H9 (cell line): Measurements from ENCODE around the gene TTC17. TPM values are rescaled to one million over a fixed set of nuclear protein-coding genes. Genes with fewer than 3 reads are reported as not detected.

Experiments used
- DNase-seq: peaks from one replicate; pipeline ENCODE4 v3.0.0-alpha.2; 2017
- H2AFZ ChIP-seq: one replicate; pipeline ENCODE4 v1.6.1; 2013; ENCODE audit warnings: mild to moderate bottlenecking, low read length, control low read depth, moderate library complexity
- H2AK5ac ChIP-seq: 2 replicates; pipeline ENCODE4 v1.6.1; 2013; ENCODE audit warnings: low read length, control low read depth, mixed read lengths; ENCODE audit not compliant: insufficient read length
- H2BK120ac ChIP-seq: one replicate; pipeline ENCODE4 v1.6.1; 2013; ENCODE audit warnings: low read depth, mild to moderate bottlenecking, low read length, control low read depth, inconsistent platforms; ENCODE audit not compliant: poor library complexity, severe bottlenecking
- H2BK12ac ChIP-seq: 2 replicates; pipeline ENCODE4 v1.6.1; 2013; ENCODE audit warnings: low read length, control low read depth, mixed read lengths, low read depth; ENCODE audit not compliant: insufficient read length
- H2BK15ac ChIP-seq: 2 replicates; pipeline ENCODE4 v1.6.1; 2013; ENCODE audit warnings: low read depth, low read length, control low read depth
- H2BK20ac ChIP-seq: one replicate; pipeline ENCODE4 v1.6.1; 2013; ENCODE audit warnings: low read depth, mild to moderate bottlenecking, low read length, control low read depth, inconsistent platforms; ENCODE audit not compliant: poor library complexity, severe bottlenecking
- H2BK5ac ChIP-seq: 2 replicates; pipeline ENCODE4 v1.6.1; 2013; ENCODE audit warnings: low read length, control low read depth, mixed read lengths; ENCODE audit not compliant: insufficient read length
- H3K14ac ChIP-seq: 2 replicates; pipeline ENCODE4 v1.6.1; 2013; ENCODE audit warnings: low read length, control low read depth; ENCODE audit not compliant: insufficient read depth
- H3K18ac ChIP-seq: 2 replicates; pipeline ENCODE4 v1.6.1; 2013; ENCODE audit warnings: low read depth, mild to moderate bottlenecking, mixed read lengths, low read length, control low read depth; ENCODE audit not compliant: insufficient read length
- H3K23ac ChIP-seq: 2 replicates; pipeline ENCODE4 v1.6.1; 2013; ENCODE audit warnings: low read length, control low read depth, mixed read lengths, low read depth; ENCODE audit not compliant: insufficient read length
- H3K23me2 ChIP-seq: 2 replicates; pipeline ENCODE4 v1.6.1; 2013; ENCODE audit warnings: low read depth, mild to moderate bottlenecking, mixed read lengths, low read length, control low read depth; ENCODE audit not compliant: insufficient read length, poor library complexity, severe bottlenecking
- H3K27ac ChIP-seq: 2 replicates; pipeline ENCODE4 v1.5.1; 2013; ENCODE audit warnings: low read length, control low read depth, mixed read lengths, low read depth; ENCODE audit not compliant: insufficient read length
- H3K27me3 ChIP-seq: 2 replicates; pipeline ENCODE4 v1.6.1; 2013; ENCODE audit warnings: low read length, control low read depth, inconsistent platforms; ENCODE audit not compliant: insufficient read depth
- H3K4ac ChIP-seq: 2 replicates; pipeline ENCODE4 v1.6.1; 2013; ENCODE audit warnings: low read depth, mild to moderate bottlenecking, control low read depth, inconsistent platforms, low read length, moderate library complexity
- H3K4me1 ChIP-seq: 2 replicates; pipeline ENCODE4 v1.6.1; 2013; ENCODE audit warnings: low read length, control low read depth, inconsistent platforms; ENCODE audit not compliant: insufficient read depth
- H3K4me2 ChIP-seq: 2 replicates; pipeline ENCODE4 v1.6.1; 2013; ENCODE audit warnings: low read length, control low read depth, mixed read lengths; ENCODE audit not compliant: insufficient read length, insufficient read depth
- H3K56ac ChIP-seq: 2 replicates; pipeline ENCODE4 v1.6.1; 2013; ENCODE audit warnings: low read depth, mild to moderate bottlenecking, mixed read lengths, low read length, control low read depth; ENCODE audit not compliant: insufficient read length
- H3K79me1 ChIP-seq: 2 replicates; pipeline ENCODE4 v1.6.1; 2013; ENCODE audit warnings: low read depth, mild to moderate bottlenecking, moderate library complexity, low read length, control low read depth, inconsistent platforms; ENCODE audit not compliant: insufficient read depth, poor library complexity, severe bottlenecking
- H3K79me2 ChIP-seq: 2 replicates; pipeline ENCODE4 v1.6.1; 2013; ENCODE audit warnings: low read length, control low read depth, inconsistent platforms; ENCODE audit not compliant: insufficient read depth
- H3K9ac ChIP-seq: 2 replicates; pipeline ENCODE4 v1.6.1; 2013; ENCODE audit warnings: low read length, control low read depth, mixed read lengths; ENCODE audit not compliant: insufficient read length; ENCODE audit errors: extremely low read depth
- H3K9me3 ChIP-seq: one replicate; pipeline ENCODE4 v1.6.1; 2013; ENCODE audit warnings: low read depth, low read length, inconsistent platforms; ENCODE audit not compliant: control insufficient read depth
- H3T11ph ChIP-seq: one replicate; pipeline ENCODE4 v1.6.1; 2013; ENCODE audit warnings: mild to moderate bottlenecking, low read length, control low read depth, inconsistent platforms
- H4K20me1 ChIP-seq: one replicate; pipeline ENCODE4 v1.6.1; 2013; ENCODE audit not compliant: control insufficient read depth, insufficient read length, insufficient read depth
- H4K5ac ChIP-seq: 2 replicates; pipeline ENCODE4 v1.6.1; 2013; ENCODE audit warnings: low read depth, mild to moderate bottlenecking, mixed read lengths, low read length, control low read depth; ENCODE audit not compliant: insufficient read length
- H4K8ac ChIP-seq: replicated peaks from 2 replicates; pipeline ENCODE4 v1.6.1; 2013; ENCODE audit warnings: low read length, control low read depth, mixed read lengths, low read depth; ENCODE audit not compliant: insufficient read length
- H4K91ac ChIP-seq: 2 replicates; pipeline ENCODE4 v1.6.1; 2013; ENCODE audit warnings: low read depth, mild to moderate bottlenecking, moderate library complexity, mixed read lengths, low read length, control low read depth; ENCODE audit not compliant: insufficient read length
- H3K27ac Mint-ChIP-seq, 3 experiments: 2 replicates in 2 of 3; 3 replicates in 1 of 3; pipeline ENCODE4 v1.8.0; 2020 to 2021; ENCODE audit warnings: mixed read lengths in 3 of 3, mild to moderate bottlenecking in 1 of 3, moderate library complexity in 1 of 3
- H3K27me3 Mint-ChIP-seq: 2 replicates; pipeline ENCODE4 v1.8.0; 2021; ENCODE audit warnings: low read depth, mild to moderate bottlenecking, moderate library complexity, mixed read lengths
- H3K36me3 Mint-ChIP-seq, 3 experiments: 2 replicates in 2 of 3; 3 replicates in 1 of 3; pipeline ENCODE4 v1.8.0; 2020 to 2021; ENCODE audit warnings: low read depth in 3 of 3, mixed read lengths in 3 of 3; ENCODE audit not compliant: insufficient read depth in 1 of 3
- H3K4me1 Mint-ChIP-seq, 2 experiments: 2 replicates each; pipeline ENCODE4 v1.8.0; 2020; ENCODE audit warnings: mixed read lengths in 2 of 2
- H3K4me3 Mint-ChIP-seq, 2 experiments: 2 replicates in 1 of 2; 3 replicates in 1 of 2; pipeline ENCODE4 v1.8.0; 2020 to 2021; ENCODE audit warnings: mild to moderate bottlenecking in 2 of 2, mixed read lengths in 2 of 2, moderate library complexity in 1 of 2
- H3K9me3 Mint-ChIP-seq, 2 experiments: 2 replicates in 1 of 2; 3 replicates in 1 of 2; pipeline ENCODE4 v1.8.0; 2020; ENCODE audit warnings: mild to moderate bottlenecking in 2 of 2, mixed read lengths in 2 of 2, moderate library complexity in 1 of 2
- WGBS: extraction: QIAGEN DNeasy Blood & Tissue Kit; methylation state at CpG from one replicate; pipeline ENCODE4 v1.1.7; 2013; ENCODE audit warnings: missing lambda C conversion rate, low lambda C conversion rate, mixed read lengths; ENCODE audit not compliant: insufficient read length; ENCODE audit errors: extremely low coverage; 5-methylcytosine and 5-hydroxymethylcytosine counted together
- total RNA-seq: library from RNA; stranded (reverse); gene quantifications from 2 replicates; pipeline ENCODE4 v1.2.1, GENCODE V29; 2021
- TF ChIP-seq, protein P1 (sequence below): fragments of 200-600 bp; sonication (generic); conservative IDR thresholded peaks from 3 replicates; pipeline ENCODE4 v1.8.0; 2021; ENCODE audit warnings: antibody characterized with exemption, mild to moderate bottlenecking

Gene TTC17
- total RNA-seq, 1 experiment from 2014 or later = 68.5 TPM

DNA sequence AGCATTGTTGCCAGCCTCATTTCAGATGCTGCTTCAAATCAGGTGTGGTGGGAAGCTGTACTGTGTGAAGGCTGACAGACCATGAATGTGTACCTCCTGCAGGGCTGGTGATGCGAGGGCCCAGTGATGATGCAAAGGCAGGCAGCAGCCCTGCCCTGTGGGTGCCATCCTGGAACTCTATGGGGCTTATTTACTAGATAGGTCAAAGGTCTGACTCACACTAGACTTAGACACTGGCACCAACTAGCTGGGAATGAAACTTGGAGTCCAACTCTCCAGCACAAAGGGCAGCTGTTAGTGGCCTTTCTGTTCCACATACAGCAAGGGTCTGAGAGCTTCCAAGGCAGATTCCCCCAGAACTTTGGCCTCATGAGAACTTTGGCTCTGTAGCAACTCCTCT is 138.4 kb downstream of the TTC17 start:
- H3K4ac ChIP-seq = no peak overlapping the region
- no peaks in the 10 kb centered on the region for H3K4me1 ChIP-seq
- no peak overlapping the region for H3K56ac ChIP-seq
- no peak overlapping the region for H2AK5ac ChIP-seq
- peaks cover 18% of the 10 kb centered on the region for H3K27me3 Mint-ChIP-seq
- H4K91ac ChIP-seq = no peak overlapping the region
- H3K23me2 ChIP-seq = no peaks in the 10 kb centered on the region
- no peak overlapping the region for H2BK120ac ChIP-seq
- H2BK15ac ChIP-seq = no peak overlapping the region
- no peak overlapping the region for H3K27ac ChIP-seq
- H4K20me1 ChIP-seq = peaks cover 2% of the 10 kb centered on the region
- no peak overlapping the region for H4K5ac ChIP-seq
- no peak for DNase-seq
- no peak overlapping the region for H2BK12ac ChIP-seq
- no peak overlapping the region for H3K14ac ChIP-seq
- peaks cover 4 to 32% (median 26%) of the 10 kb centered on the region in 3 experiments; a peak in 6 of 7 replicates for H3K36me3 Mint-ChIP-seq
- H2BK20ac ChIP-seq = no peak overlapping the region
- H3K79me1 ChIP-seq = no peaks in the 10 kb centered on the region
- H3K4me2 ChIP-seq = no peak overlapping the region
- TF ChIP-seq, protein P1, sequence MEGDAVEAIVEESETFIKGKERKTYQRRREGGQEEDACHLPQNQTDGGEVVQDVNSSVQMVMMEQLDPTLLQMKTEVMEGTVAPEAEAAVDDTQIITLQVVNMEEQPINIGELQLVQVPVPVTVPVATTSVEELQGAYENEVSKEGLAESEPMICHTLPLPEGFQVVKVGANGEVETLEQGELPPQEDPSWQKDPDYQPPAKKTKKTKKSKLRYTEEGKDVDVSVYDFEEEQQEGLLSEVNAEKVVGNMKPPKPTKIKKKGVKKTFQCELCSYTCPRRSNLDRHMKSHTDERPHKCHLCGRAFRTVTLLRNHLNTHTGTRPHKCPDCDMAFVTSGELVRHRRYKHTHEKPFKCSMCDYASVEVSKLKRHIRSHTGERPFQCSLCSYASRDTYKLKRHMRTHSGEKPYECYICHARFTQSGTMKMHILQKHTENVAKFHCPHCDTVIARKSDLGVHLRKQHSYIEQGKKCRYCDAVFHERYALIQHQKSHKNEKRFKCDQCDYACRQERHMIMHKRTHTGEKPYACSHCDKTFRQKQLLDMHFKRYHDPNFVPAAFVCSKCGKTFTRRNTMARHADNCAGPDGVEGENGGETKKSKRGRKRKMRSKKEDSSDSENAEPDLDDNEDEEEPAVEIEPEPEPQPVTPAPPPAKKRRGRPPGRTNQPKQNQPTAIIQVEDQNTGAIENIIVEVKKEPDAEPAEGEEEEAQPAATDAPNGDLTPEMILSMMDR = no peak
- no peak overlapping the region for H3K4me3 Mint-ChIP-seq
- WGBS = no CpG with 5 or more reads among the region's 1 CpG
- H2AFZ ChIP-seq = no peak overlapping the region
- no peak overlapping the region for H3K9ac ChIP-seq
- no peak overlapping the region for H3K18ac ChIP-seq
- no peak overlapping the region; a peak in 1 of 7 replicates for H3K27ac Mint-ChIP-seq
- H3K23ac ChIP-seq = no peak overlapping the region
- no peaks in the 10 kb centered on the region for H3K27me3 ChIP-seq
- H3T11ph ChIP-seq = no peak overlapping the region
- peaks cover 3 to 4% of the 10 kb centered on the region in 2 experiments; a peak in 4 of 5 replicates for H3K9me3 Mint-ChIP-seq
- no peaks in the 10 kb centered on the region for H3K4me1 Mint-ChIP-seq
- H3K9me3 ChIP-seq = no peaks in the 10 kb centered on the region
- H4K8ac ChIP-seq = no peak overlapping the region
- H2BK5ac ChIP-seq = no peak overlapping the region
- 0 out of 2 replicates have a peak, but pooled peaks cover 2% of the 10 kb centered on the region for H3K79me2 ChIP-seq
